NCI-H128 (cell line): ENCODE results near the gene CRY2.

ENCODE experiments used
- DNase-seq: peaks from one replicate; lab custom pipeline; 2025; ENCODE audit not compliant: unreplicated experiment; lab: John Stamatoyannopoulos, UW

The CRY2 gene

DNA sequence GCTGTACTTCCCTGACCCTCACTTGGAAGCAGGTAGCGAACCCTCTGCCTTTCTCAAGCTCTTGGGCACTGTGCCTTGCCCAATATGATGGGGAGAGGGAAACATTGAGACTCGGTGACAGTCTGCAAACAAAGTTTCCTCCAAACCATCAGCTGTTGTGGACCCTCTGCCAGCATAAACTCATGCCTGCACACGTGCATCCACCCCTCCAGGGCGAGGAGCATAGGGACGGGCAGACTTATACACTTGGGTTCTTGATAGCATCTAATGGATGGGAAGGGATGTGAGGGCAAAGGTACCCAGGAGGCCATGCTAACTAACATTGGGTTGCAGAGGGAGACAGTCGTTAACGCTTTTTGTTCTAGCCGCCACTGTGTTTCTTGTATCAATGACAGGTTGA, 29.9 kb downstream of the CRY2 start:
- DNase-seq: no peak

DNA sequence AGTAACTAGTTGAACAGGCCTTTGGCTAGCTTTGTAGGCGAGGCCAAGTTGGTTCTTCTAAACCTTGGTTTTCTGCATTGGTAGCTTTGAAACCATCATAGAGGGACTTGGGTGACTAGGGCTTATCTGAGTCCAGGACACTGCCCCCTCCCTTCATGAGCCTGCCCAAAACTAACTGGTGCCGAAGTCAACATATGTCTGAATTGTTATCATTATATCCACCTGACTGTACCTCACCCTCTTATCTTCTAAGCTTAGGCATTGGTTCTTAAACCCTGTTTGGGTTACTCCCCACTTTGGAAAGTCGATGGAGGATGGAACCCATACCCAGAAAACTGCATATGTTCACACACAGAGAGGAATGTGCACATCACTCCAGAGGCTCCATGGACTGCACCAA, 30.6 kb downstream of the CRY2 start:
- no peak for DNase-seq

DNA sequence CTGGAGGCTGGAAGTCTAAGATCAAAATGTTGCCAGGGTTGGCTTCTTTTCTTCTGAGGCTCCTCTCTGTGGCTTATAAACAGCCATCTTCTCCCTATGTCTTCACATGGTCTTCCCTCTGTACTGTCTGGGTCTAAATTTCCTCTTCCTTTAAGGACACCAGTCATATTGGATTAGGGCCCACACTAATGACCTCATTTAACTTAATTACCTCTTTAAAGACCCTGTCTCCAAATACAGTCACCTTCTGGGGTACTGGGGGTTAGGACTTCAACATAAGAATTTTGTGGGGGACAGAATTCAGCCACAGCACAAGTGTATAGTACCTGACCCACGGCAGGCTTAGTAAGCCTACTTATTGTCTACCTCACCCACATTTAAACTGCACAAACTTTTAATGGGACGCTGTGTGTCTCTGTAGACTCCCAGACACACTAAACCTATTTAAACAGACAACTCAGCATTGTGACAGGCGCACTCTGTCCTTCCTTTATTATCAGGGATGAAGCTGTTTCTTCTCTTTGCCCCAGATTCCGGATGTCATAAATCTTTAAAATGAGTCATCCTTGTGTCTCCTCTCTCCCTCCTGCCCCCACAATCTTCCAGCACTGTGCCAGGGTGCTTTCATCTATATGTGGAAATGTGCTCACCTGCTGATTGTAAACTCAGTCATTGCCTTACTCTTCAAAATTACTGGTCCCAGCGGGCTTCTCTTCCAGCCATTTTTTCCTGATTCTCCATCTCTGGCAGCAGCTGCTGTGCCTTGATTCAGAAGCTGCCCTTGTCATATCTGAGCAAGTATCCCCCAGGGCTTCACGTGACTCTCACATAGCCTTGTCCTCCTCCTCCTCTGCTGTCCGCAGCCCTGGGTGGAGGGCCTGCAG, 32.8 kb downstream of the CRY2 start:
- no peak for DNase-seq

DNA sequence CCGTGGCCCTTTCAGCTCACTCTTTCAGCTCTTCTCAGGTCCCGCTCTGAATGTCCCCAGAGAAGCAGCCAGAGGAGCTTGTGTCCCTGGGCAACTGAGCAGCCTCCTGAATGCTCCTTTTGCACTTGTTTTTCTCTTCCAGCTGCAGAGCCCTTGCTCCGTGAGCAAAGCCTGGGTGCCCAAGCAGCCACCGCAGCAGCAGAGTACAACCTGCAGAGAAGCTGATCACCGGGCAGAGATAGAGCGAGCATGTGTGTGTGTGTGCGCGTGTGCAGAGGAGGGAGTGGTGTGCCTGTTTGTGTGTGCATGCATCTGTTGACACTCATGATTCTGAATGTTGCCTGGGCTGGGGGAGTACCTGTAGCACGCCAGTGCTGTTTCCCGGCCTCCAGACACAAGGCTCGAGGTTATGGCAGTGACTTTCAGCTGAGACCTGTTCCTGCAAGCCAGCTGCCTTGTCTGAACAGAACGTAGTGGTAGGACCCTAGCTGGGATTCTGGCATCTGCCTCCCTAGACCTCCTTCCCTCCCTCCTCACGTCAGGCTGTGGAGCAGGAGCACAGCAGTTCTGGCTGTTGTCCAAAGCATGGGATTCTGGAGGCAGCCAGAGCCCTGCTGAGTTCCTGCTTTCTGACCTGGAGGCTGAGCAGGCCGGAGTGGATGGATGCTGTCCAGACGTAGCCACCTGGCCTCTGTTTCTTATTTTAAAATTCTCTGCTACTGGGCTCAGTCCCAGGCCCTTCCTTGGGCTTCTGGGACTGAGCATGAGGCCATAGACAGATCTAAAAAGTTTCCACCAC, 33.7 kb downstream of the CRY2 start:
- no peak for DNase-seq

DNA sequence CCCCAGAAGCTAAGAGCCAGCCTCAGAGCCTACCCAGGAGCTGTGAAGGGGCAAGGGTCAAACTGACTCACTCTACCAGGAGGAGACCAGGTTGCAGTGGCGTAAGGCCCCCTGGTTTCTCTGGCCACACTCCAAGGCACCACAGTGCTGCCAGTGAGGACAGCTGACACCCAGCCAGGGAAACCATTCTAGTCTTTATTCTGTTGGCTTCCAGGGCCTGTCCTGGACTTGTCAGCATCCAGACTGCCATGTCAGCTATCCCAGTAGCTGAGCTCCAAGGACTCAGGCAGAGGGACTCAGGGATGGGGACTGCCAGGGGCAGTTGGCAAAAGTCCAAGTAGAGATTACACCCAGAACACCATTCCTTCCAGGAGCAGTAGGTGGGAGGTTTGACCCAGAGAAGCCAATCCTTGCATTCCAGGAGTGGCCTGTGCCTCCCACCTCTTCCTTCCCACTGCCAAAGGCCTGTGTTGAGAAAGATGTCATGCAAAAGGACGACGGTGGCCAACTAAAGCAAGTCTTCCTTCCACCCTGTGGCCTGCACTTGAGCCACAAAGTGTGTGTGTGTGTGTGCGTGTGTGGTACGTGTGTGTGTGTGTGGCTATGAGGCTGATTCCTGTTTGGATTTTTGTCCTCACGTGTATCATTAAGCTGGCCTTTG, 34.6 kb downstream of the CRY2 start:
- DNase-seq: no peak

DNA sequence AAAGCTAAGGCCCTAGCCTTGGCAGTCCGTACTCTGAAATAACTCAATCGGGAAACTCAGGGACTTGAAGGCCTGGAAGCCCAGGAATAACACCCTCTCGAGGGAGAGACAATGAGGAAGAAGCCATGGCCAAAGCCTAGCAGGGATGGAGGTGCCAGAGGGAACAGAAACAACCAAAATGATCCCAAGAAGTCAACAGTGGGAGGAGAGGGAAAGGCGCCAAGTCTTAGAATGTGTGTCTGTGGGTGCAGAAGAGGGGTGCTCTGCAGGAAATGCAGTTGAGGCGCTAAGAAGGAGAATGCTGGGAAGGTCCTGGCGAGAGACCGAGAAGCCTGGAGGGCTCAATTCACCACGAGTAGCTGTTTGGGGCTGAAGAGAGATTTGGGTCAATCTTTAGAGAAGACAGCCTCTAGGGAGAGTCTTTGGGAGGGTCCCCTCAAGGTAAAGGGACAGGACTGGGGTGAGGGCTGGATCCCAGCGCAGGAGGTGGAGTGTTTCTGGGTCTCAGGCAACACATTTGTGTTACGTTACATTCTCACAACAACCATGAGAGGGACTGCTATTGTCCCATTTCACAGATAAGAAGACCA, 37.4 kb downstream of the CRY2 start:
- no peak for DNase-seq

DNA sequence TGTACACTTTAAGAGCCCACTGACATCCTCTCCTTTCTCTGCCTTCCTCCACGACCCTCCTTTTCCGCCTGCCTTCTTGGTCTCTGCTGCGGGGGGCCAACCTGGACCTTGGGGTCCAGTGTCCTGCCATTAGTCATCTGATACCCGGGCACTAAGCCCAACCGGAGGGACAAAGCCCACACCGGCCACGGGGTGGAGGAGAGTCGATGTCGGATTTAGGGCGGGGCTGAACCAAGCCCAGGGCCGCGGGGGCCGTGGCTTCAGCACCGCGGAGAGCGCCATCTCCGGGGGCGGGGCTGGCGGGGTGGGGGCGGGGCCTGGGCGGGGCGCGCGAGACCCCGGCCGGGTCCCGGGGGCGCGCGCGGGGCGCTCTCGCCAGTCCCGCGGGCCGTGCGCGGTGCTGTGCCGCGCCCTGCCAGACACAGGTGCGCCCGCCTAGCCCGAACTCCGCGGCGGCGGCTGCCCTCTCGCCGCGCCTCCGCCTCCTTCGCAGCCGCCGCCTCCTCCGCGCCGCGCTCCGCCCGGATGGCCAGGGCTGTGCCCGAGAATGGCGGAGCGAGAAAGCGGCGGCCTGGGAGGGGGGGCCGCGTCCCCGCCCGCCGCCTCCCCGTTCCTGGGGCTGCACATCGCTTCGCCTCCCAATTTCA, 38.1 kb downstream of the CRY2 start, which contains the start of gene MAPK8IP1:
Gene MAPK8IP1, plus strand, starts transcription at position 378 of the 647 bp plus-strand sequence. Its CDS starts 170 bp downstream, at position 548.
- DNase-seq: no peak

DNA sequence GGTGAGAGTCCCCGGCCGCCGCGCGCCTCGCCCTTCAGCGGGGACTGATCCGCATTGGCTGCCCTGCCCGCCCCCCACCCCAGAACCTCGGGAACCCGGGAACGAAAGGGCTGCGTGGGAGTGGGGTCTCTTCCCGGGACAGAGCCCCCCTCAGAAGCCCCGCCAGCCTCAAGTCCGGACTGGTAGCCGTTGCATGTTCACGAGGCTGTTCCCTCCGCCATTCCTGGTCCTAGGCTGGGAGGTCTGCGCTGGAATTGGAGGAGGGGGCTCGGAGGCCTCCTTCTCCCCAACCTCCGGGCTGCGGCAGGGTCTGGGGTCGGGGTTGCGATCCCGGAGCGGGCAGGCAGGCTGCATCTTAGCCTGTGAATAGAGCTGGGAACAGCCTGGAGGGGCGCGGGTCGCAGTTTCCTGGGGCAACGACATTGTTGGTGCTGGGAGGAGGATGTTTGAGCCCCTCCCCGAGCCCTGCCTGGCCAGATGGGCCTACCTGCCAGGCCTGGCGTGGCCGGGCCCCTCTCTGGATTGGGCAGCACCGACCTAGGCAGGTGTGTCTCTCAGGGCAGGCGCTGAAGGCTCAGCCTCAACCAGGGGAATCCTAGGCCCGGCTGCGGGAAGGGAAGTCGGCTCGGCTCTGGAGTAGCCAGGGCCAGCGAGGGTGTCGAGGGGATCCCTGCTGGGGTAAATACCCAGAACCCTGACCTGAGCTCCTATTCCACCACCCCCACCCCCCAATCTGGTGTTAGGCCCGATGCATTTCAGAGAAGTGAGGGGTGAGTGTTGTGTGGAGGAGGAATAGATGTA, 38.8 kb downstream of the CRY2 start:
- DNase-seq: no peak

DNA sequence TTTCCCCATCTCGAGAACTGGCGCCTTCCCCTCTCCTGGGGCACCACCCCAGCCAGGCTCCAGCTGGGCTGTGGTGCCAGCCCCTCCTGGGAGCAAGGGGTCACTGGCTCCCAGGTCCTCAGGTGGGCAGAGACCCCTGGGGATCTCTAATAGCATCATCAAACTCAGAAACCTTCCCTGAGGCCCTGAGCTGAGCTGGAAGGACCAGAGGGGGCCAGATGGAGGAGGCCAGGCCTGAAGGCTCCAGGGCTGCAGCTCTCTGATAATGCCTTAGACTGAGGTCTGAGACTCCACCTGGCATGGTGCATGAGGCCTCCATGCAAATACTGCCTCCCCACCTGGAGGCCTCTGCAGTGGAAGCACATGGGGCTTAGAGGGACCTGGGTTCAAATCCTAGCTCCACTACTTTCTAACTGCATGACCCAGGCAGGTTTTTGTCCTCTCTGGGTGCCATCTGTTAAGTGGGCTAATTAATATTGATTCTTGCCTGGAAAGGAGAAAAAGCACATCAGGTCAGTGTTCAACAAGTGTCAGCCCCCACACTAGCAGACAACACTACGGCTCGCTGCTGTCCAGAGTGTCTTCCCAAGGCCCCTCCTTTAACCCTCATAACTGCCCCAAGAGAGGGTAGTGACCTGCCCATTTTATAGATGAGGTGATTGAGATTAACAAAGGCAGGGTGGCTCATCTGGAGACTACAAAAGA, 39.7 kb downstream of the CRY2 start:
- DNase-seq: no peak

DNA sequence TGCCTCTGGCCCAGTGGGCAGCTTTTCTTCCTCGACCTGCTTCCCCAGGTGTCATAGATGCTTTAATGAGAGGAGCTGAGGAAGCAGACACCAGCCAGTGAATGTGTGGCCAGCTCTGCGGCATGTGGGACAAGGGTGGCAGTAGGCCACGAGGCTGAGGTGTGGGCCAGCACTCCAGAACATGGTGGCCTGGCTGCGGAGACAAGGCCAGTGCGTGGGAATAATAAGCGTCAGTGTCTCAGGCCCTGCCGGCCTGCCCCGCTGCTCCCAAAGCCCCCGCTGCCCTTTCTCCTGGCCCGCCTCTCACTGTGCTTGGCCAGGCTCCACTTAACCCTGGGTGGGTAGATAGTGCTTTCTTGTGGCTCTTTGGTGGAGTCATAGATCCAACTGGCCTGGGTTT, 40.3 kb downstream of the CRY2 start:
- DNase-seq: no peak

DNA sequence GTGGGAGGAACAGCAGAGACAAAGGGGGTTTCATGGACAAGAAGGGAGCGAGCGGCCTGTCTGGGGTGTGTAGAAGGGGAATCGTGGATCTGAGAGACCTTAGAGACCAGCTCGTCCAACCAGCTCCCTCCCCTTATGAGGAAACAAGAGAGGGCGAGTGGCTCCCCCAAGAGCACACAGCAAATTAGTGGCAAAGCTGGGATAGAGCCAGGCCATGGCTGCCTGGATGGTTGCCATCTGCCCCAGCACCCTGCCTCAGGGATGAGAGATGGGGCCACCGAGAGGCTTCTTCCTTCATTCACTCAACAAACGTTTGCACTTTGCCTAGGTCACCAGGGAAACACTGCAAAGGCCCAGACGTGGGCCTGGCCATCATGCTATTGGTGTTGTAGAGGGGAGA, 42.3 kb downstream of the CRY2 start:
- no peak for DNase-seq

DNA sequence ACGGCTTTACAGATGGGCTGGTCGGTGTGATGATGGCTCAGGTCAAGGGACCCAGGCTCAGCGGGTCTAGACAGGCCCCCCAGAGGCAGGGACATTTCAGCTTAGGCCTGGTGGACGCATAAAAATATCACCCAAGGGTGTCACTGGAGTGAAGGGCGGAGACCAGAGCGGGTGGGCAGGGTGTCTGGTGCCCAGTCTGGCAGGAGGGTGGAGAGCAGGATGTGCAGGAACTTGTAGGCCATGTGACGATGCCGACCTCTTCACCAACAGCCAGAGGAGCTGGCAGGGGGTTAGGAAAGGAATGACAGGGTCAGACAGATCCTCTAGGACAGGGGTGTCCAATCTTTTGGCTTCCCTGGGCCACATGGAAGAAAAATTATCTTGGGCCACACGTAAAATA, 42.7 kb downstream of the CRY2 start:
- DNase-seq: no peak

DNA sequence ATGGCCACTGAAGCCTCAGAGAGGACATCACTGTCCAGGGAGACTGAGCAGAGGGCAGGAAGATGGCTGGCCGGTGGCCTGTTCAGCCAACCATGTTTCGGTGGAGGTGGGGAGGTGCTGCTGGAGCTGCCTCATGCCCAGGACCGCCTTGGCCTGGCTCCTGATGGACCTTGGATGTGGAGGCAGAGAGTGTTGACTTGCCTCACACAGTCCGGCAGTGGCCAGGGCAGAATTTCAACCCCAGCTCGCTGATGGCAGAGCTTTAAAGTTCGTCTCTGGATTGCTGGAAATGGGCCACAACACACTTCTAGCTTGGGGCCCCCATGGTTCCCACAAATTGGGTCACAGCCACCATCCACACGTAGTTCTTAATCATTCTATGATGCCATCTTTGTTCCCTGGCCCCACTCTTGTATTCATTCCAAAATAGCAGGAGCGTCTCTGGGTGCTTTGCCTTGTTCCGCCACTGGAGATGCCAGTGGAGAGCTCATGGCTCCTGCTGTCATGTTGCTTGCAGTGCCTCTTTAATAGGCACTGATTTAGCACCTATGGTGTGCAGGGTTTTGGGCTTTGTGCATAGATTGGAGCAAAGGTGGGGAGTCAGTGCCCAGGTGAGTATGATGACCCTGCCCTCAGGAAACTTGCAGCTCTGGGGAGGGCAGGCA, 43.7 kb downstream of the CRY2 start:
- DNase-seq: no peak

DNA sequence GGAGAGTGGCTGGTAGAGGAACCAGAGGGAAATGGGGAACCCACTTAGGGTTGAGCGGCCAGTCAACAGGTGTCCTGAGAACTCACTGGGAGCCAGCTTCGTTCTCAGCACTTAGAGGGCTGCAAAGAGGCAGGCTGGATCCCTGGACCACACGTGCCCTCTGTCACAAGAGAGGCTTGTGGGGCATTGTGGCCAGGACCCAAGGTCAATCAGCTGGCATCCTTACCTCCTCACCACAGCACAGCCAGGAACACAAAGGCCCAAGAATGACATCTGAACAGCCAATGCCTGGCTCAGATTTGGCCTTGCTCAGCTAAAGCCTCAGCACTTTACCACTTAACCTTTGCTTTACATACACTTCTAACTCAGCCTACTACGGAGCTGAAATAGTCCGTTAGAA, 45.6 kb downstream of the CRY2 start:
- DNase-seq: no peak

DNA sequence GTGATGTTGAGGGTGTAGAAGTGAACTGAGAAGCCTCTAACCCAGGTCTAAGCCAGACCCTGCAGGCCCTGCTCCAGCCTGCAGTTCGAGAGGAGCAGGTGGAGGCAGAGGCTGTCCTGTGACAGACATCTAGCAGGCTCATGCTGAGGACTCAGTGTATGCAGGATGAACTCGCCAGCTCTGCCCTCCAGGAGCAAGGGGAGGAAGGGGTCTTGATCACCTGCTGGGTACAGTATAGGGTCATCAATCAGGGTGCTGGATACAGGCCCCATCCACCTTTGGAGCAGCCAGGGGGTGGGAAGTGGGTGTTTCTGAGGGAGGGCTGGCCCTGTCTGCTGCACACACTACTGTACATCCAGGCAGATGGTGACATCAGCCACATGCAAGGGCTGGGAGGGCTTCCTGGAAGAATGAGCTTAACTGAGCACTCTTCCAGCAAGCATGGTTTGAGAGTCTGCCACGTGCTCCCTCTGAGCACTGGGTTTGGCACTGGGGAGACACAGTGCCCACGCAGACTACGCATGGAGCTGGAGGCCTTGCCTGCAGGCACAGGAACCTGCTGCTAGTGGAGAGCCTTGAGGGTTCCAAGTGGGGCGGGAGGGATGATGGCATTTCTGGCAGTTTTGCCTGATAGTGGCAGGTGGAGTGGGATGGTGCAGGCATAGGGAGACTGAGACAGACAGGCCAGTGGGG, 47.4 kb downstream of the CRY2 start:
- DNase-seq: no peak

DNA sequence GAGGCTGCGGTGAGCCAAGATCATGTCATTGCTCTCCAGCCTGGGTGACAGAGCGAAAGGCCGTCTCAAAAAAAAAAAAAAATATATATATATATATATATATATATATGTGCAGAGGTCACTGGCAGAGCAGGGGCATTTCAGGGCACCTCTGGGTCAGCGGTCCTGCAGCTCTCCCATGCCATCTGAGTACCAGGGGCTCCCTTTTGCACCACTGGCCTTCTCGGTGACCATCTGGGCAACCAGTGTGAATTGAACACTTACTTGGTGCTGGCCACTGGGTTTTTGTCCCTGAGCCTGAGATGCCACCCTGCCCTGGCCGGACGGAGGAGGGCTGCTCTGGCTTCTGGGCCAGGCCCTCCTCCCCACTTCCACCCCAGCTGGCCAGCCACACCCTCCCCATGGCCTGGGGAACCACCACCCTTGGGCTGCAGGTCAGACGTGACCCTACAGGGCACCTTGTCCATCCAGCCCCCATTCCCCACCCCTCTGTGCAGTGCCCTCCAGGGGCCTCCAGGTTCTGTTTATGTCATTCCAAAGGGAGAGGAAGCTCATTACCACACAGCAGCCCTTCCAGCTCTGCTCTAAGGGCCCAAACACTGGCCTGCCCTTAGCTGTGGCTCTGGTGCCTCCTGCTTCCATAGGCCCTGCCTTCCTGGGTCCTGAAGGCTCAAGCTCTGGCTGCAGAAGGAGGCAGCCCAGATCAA, 48.4 kb downstream of the CRY2 start:
- DNase-seq: no peak

DNA sequence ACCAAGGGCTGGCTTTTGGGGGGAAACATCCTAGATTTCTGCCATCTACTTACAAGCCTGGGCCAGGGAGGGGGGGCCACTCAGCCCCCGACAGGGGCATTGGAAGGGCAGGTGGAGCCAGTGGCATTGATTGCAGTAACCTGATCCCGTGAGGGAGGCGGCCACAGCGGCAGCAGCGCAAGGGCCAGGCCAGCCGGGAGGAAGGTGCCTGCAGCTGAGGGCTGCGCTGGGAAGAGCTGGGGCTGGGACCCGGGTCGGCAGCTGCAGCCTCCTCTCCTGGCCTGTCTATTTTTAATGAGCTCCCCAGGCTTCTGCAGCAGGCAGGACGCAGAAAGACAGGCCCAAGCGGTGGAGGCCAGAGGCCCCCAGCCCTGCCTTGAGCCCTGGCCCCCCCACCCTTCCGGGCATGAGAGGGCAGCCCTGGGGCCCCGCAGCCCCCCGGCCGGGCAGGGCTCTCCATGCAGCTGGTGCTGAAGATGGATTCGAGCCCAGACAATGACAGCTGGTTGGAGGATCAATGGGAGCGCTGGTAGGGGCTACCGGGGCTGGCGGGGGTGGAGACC, 49.2 kb downstream of the CRY2 start:
- DNase-seq: peak; percentile 78
